PFSK-1 (cell line): Measurements from ENCODE around the gene ZDHHC14.

ENCODE experiments used
- FOXP2 ChIP-seq: optimal IDR thresholded peaks from 2 replicates; pipeline ENCODE3; 2011; ENCODE audit warnings: borderline replicate concordance, control low read depth, inconsistent platforms; ENCODE audit not compliant: insufficient read depth; ENCODE audit errors: extremely low read length, extremely low read depth
- POLR2AphosphoS5 ChIP-seq: IDR thresholded peaks from 2 replicates; pipeline ENCODE4 v1.6.1; 2012; ENCODE audit warnings: low read depth, mild to moderate bottlenecking, control low read depth, low read length, moderate library complexity
- REST ChIP-seq, 2 experiments: IDR thresholded peaks; 2 replicates each; pipeline versions ENCODE4 v1.6.1 to v1.8.0; 2011 to 2012; ENCODE audit warnings: low read depth in 2 of 2, low read length in 2 of 2, control low read depth in 1 of 2, inconsistent platforms in 1 of 2, mild to moderate bottlenecking in 1 of 2, moderate library complexity in 1 of 2; ENCODE audit not compliant: insufficient read depth in 1 of 2
- TAF1 ChIP-seq: IDR thresholded peaks from 2 replicates; pipeline ENCODE4 v1.6.1; 2012; ENCODE audit warnings: low read length, control low read depth, borderline replicate concordance; ENCODE audit not compliant: insufficient read depth

GRCh38 chr6:157555455-157556143, 174.6 kb downstream of the ZDHHC14 start:
- TF ChIP-seq TAF1 (no peak), REST (IDR thresholded peaks at IDR 0.05; ENCODE audit: insufficient read depth in 1 of 2, low read depth in 2 of 2, low read length in 2 of 2) (no peak), FOXP2 (no peak), POLR2AphosphoS5 (no peak)
